Upper lobe of left lung (tissue), 4 donors: ENCODE measurements around the gene CDH6.

ENCODE experiments used
- EP300 ChIP-seq, 4 donors: sonication (generic); formaldehyde crosslinking; IDR thresholded peaks; one replicate each; pipeline ENCODE4 v1.5.1; 2017; ENCODE audit warnings: antibody characterized with exemption in 4 of 4, control low read depth in 2 of 4
- POLR2A ChIP-seq, 4 donors: fragments of 450-650 bp; IDR thresholded peaks; one replicate each; pipeline ENCODE4 v1.5.1; 2016 to 2017; ENCODE audit warnings: antibody characterized with exemption in 4 of 4, mild to moderate bottlenecking in 2 of 4
- POLR2AphosphoS5 ChIP-seq, 2 donors: sonication (generic); formaldehyde crosslinking; IDR thresholded peaks; one replicate each; pipeline ENCODE4 v1.5.1; 2017; ENCODE audit warnings: antibody characterized with exemption in 2 of 2
- TF ChIP-seq, protein P1 (sequence below), 6 experiments: fragments of 450-650 bp in 4 of 6; fragments of 200-600 bp in 2 of 6; sonication (generic) in 2 of 6; IDR thresholded peaks; one replicate each; pipeline ENCODE4 v1.5.1; 2016 to 2019; ENCODE audit warnings: antibody characterized with exemption in 6 of 6

DNA sequence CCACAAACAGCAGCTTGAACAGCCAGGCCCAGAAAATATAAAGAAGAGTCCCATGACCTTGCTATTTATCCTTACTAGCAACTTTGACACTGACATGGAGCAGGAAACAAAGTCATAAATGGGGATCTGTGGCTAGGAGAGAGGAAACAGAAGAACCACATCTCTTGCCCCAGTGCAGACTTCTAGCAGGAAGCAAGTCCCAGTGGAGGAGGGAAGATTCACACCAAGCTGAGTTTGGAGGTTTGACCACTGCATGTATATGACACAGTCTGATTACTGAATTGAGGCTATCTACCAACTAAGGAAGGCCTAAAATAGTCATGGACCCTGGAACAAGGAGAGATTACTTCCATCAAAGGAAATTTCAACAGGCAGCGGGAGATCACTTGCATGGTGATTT is 51.4 kb downstream of the CDH6 start:
- TF ChIP-seq POLR2A (IDR thresholded peaks at IDR 0.05) (no peak), POLR2AphosphoS5 (IDR thresholded peaks at IDR 0.05) (no peak), EP300 (IDR thresholded peaks at IDR 0.05) (no peak)
- TF ChIP-seq, protein P1, sequence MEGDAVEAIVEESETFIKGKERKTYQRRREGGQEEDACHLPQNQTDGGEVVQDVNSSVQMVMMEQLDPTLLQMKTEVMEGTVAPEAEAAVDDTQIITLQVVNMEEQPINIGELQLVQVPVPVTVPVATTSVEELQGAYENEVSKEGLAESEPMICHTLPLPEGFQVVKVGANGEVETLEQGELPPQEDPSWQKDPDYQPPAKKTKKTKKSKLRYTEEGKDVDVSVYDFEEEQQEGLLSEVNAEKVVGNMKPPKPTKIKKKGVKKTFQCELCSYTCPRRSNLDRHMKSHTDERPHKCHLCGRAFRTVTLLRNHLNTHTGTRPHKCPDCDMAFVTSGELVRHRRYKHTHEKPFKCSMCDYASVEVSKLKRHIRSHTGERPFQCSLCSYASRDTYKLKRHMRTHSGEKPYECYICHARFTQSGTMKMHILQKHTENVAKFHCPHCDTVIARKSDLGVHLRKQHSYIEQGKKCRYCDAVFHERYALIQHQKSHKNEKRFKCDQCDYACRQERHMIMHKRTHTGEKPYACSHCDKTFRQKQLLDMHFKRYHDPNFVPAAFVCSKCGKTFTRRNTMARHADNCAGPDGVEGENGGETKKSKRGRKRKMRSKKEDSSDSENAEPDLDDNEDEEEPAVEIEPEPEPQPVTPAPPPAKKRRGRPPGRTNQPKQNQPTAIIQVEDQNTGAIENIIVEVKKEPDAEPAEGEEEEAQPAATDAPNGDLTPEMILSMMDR (IDR thresholded peaks at IDR 0.05): no peak
